ENCODE measurements around the gene PTPN18.

- no peak for TF ChIP-seq CTCF (IDR thresholded peaks at IDR 0.05)
- TF ChIP-seq EZH2 (IDR thresholded peaks at IDR 0.05; ENCODE audit: borderline replicate concordance, insufficient read depth, low read depth, low read length, poor library complexity, severe bottlenecking), result no peak
Observed at GRCh38 chr2:130375291-130376266, 19.7 kb downstream of the PTPN18 start.
